ENCODE data around the gene CCM2. TPM values are rescaled to one million over a fixed set of nuclear protein-coding genes. Genes with fewer than 3 reads are reported as not detected.
"Not testable (repeated sequence)": the region's sequence is repeated elsewhere in the genome, so short reads cannot be mapped to it uniquely, and the experiment has no call there.

CCM2 gene
- total RNA-seq, 2 experiments from 2014 or later, result 70.1 to 80.1 TPM

DNA sequence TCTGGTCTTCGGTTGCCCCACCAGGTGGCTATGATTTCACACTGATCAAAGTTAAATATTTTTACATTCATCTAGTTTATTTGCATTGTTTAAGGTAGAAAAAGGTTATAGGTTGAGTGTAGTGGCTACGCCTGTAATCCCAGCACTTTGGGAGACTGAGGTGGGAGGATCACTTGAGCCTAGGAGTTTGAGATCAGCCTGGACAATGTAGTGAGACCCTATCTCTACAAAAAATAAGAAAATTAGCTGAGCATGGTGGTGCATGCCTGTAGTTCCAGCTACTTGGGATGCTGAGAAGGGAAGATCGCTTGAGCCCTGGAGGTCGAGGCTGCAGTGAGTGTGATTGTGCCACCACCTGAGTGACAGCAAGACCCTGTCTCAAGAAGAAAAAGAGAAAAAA is 3.8 kb downstream of the CCM2 start:
- CTCF ChIA-PET, result interaction anchor here (1.0 to 1.2 kb wide), 3 partner anchors 16 to 108 kb away, joined by 3 read pairs; partner anchors contain the start of gene TBRG4
- H3K9me3 Mint-ChIP-seq (ENCODE audit: low read depth), result no peaks in the 10 kb centered on the region
- no peak overlapping the region for H3K4me3 Mint-ChIP-seq
- peaks cover 40% of the 10 kb centered on the region for H3K36me3 Mint-ChIP-seq (ENCODE audit: low read depth)
- no peak for ATAC-seq
- POLR2A ChIA-PET, result interaction anchor here (0.6 to 0.7 kb wide), 2 partner anchors 26 to 253 kb away, joined by 3 to 4 read pairs; no protein-coding TSS in a partner anchor
- no peak for DNase-seq
- no peak overlapping the region for H3K27ac Mint-ChIP-seq
- intact Hi-C loops (cut with DNase I, micrococcal nuclease), result no loop called here
- no peaks in the 10 kb centered on the region for H3K27me3 Mint-ChIP-seq
- peaks cover 61% of the 10 kb centered on the region for H3K4me1 Mint-ChIP-seq

- H3K4me3 Mint-ChIP-seq, result no peak overlapping the region
These were observed 7.1 kb downstream of the CCM2 start for GRCh38 chr7:45007106-45007505.

GRCh38 chr7:45007571-45008328 is 7.7 kb downstream of the CCM2 start:
- peaks cover 60% of the 10 kb centered on the region for H3K4me1 Mint-ChIP-seq
- POLR2A ChIA-PET, result no interaction called here
- DNase-seq, result no peak

More at GRCh38 chr7:45007106-45007505, 7.1 kb downstream of the CCM2 start:
- H3K27me3 Mint-ChIP-seq, result no peaks in the 10 kb centered on the region
- peaks cover 43% of the 10 kb centered on the region for H3K36me3 Mint-ChIP-seq (ENCODE audit: low read depth)
- H3K27ac Mint-ChIP-seq, result peak overlapping the region; percentile 1
- peaks cover 60% of the 10 kb centered on the region for H3K4me1 Mint-ChIP-seq
- CTCF ChIA-PET, result interaction anchor here (0.7 to 1.0 kb wide), 2 partner anchors 150 to 191 kb away, joined by 3 read pairs; no protein-coding TSS in a partner anchor
- H3K9me3 Mint-ChIP-seq (ENCODE audit: low read depth), result no peaks in the 10 kb centered on the region
- POLR2A ChIA-PET, result no interaction called here
- DNase-seq (no peak), ATAC-seq (no peak)
- intact Hi-C loops (cut with DNase I, micrococcal nuclease), result no loop called here

GRCh38 chr7:45013465-45013967 is 13.5 kb downstream of the CCM2 start:
- H3K4me3 Mint-ChIP-seq, result no peak overlapping the region
- intact Hi-C loops (cut with DNase I, micrococcal nuclease), result no loop called here
- H3K9me3 Mint-ChIP-seq (ENCODE audit: low read depth), result no peaks in the 10 kb centered on the region
- H3K36me3 Mint-ChIP-seq (ENCODE audit: low read depth), result peaks cover 50% of the 10 kb centered on the region
- no peaks in the 10 kb centered on the region for H3K27me3 Mint-ChIP-seq
- DNase-seq (no peak), ATAC-seq (peak; percentile 26)
- CTCF ChIA-PET, result interaction anchor here (0.8 to 1.8 kb wide), 2 partner anchors 12 kb away, joined by 3 to 4 read pairs; no protein-coding TSS in a partner anchor
- POLR2A ChIA-PET, result interaction anchor here (1.0 kb wide), 1 partner anchor 11 kb away, joined by 3 read pairs; no protein-coding TSS in a partner anchor
- peaks cover 36% of the 10 kb centered on the region for H3K4me1 Mint-ChIP-seq
- peak overlapping the region; percentile 44 for H3K27ac Mint-ChIP-seq

More at GRCh38 chr7:45007571-45008328, 7.7 kb downstream of the CCM2 start:
- no peak overlapping the region for H3K4me3 Mint-ChIP-seq
- CTCF ChIA-PET, result interaction anchor here (0.7 to 1.0 kb wide), 4 partner anchors 13 to 191 kb away, joined by 3 to 5 read pairs (median 3); no protein-coding TSS in a partner anchor
- ATAC-seq, result peak; percentile 36
- H3K27me3 Mint-ChIP-seq, result no peaks in the 10 kb centered on the region
- peaks cover 44% of the 10 kb centered on the region for H3K36me3 Mint-ChIP-seq (ENCODE audit: low read depth)
- H3K27ac Mint-ChIP-seq, result peak overlapping the region; percentile 48
- intact Hi-C loops (cut with DNase I, micrococcal nuclease), result no loop called here
- H3K9me3 Mint-ChIP-seq (ENCODE audit: low read depth), result no peaks in the 10 kb centered on the region

DNA sequence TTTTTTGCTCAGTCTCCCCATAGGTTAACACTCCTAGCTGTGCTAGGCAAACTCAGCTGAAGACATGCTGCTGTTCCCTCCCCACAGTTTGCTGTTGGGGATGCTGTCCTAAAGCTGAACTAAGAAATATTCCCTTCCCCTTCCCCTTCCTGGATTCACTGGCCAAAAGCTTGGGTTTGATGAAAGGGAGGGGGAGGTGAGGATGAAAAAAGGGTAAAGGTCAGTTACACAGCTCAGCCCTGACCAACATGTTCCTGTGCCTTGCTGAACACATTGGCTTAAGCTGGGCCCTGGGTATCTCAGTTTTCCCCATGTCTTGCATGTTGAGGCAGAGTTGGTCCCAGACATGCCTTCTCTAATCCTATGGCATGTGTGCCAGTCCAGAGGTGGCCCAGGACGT is 15.3 kb downstream of the CCM2 start:
- Mint-ChIP-seq H3K9me3 (ENCODE audit: low read depth) (no peaks in the 10 kb centered on the region), H3K4me1 (peaks cover 30% of the 10 kb centered on the region), H3K27me3 (no peaks in the 10 kb centered on the region), H3K36me3 (ENCODE audit: low read depth) (peaks cover 47% of the 10 kb centered on the region), H3K4me3 (no peak overlapping the region), H3K27ac (no peak overlapping the region)
- CTCF ChIA-PET, result interaction anchor here (0.7 to 1.3 kb wide), 5 partner anchors 12 to 42 kb away, joined by 3 to 5 read pairs (median 3); no protein-coding TSS in a partner anchor
- ATAC-seq, result no peak
- intact Hi-C loops (cut with DNase I, micrococcal nuclease), result no loop called here
- POLR2A ChIA-PET, result interaction anchor here (1.3 kb wide), 1 partner anchor 13 kb away, joined by 3 read pairs; no protein-coding TSS in a partner anchor
- no peak for DNase-seq

DNA sequence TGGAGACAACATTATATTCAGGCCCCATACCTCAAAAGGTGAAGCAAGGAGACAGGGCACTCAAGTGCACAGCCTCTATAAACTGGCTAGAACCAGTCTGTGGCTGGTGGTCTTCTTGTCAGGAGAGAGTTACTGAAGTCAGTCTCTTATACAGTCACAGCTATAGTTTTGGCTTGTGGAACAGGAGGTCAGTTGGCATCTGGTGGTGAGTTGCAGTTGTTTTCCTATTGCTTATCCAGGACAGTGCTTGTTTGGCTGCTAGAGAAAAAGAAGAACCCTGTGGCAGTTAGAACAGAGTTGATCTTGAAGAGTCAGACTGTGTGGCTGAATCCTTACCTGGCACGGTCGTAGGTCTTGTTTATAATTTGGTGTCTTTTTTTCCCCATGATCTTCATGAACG is 17.3 kb downstream of the CCM2 start:
- ChIA-PET POLR2A (no interaction called here), CTCF (no interaction called here)
- H3K4me3 Mint-ChIP-seq, result no peak overlapping the region
- H3K4me1 Mint-ChIP-seq, result peaks cover 41% of the 10 kb centered on the region
- H3K9me3 Mint-ChIP-seq (ENCODE audit: low read depth), result no peaks in the 10 kb centered on the region
- ATAC-seq, result no peak
- H3K27me3 Mint-ChIP-seq, result no peaks in the 10 kb centered on the region
- H3K27ac Mint-ChIP-seq, result no peak overlapping the region
- intact Hi-C loops (cut with DNase I, micrococcal nuclease), result no loop called here
- DNase-seq, result no peak
- H3K36me3 Mint-ChIP-seq (ENCODE audit: low read depth), result peaks cover 45% of the 10 kb centered on the region

DNA sequence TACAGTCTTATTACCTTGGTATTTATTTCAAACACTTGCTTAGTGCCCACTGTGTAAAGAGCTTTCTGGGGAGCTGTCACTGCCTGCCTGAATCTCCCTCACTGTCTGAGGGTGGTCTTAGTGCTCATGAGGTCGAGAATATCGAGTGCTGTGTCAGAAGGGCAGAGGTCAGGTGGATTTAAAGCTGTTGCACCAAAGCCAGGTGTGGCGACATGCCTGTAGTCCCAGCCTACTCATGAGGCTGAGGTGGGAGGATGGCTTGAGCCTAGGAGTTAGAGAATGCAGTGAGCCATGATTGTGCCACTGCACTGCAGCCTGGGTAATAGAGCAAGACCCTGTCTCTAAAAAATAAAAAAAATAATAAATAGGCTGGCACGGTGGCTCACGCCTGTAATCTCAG is 20.9 kb downstream of the CCM2 start:
- Mint-ChIP-seq H3K4me3 (no peak overlapping the region), H3K27ac (peak overlapping the region; percentile 9), H3K9me3 (ENCODE audit: low read depth) (peaks cover 3% of the 10 kb centered on the region), H3K36me3 (ENCODE audit: low read depth) (peaks cover 50% of the 10 kb centered on the region), H3K27me3 (no peaks in the 10 kb centered on the region), H3K4me1 (peaks cover 50% of the 10 kb centered on the region)
- intact Hi-C loops (cut with DNase I, micrococcal nuclease), result no loop called here
- DNase-seq, result no peak
- POLR2A ChIA-PET, result interaction anchor here (0.7 kb wide), 1 partner anchor 10 kb away, joined by 4 read pairs; no protein-coding TSS in a partner anchor
- CTCF ChIA-PET, result interaction anchor here (0.5 to 1.6 kb wide), 3 partner anchors 10 to 13 kb away, joined by 3 to 5 read pairs (median 3); no protein-coding TSS in a partner anchor
- ATAC-seq, result no peak

DNA sequence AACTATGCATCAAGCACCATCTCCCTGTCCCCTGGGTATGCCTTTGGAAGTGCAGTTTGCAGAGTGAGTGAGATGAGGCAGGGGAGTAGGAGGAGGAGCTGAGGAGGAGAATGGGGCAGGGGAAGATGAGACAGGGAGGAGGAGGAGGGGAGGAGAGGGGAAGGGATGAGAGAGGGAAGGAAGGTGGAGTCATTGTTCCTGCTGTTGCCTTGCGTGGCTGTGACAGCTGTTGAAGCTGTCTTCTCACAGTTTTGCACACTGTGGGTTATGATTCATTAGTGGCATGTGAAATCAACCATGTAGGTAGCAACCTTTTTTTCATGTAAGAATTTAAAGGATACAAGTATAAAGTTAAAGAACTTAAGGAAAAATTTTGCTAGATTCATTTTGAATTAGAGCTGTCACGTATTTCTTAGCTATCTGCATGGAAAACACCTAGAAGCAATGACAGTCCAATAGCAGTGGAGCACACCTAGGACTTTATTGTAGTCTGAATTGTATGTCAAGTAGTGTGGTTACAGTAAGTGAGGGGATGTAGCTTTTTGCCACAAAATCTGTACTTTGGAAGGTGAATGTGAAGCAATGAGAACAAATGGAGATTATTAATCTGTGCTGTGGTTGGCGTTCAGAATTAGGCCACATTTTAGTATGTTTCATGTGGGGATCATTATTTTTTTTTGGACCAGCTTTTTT is 21.7 kb downstream of the CCM2 start:
- no peaks in the 10 kb centered on the region for H3K27me3 Mint-ChIP-seq
- H3K36me3 Mint-ChIP-seq (ENCODE audit: low read depth), result peaks cover 50% of the 10 kb centered on the region
- H3K27ac Mint-ChIP-seq, result peak overlapping the region; percentile 70
- DNase-seq (peak; percentile 47), ATAC-seq (peak; percentile 82)
- H3K4me3 Mint-ChIP-seq, result no peak overlapping the region
- intact Hi-C loops (cut with DNase I, micrococcal nuclease), result no loop called here
- ChIA-PET CTCF (interaction anchor here (0.5 to 1.6 kb wide), 6 partner anchors 10 to 114 kb away, joined by 3 to 5 read pairs (median 3); no protein-coding TSS in a partner anchor), POLR2A (interaction anchor here (0.7 to 1.3 kb wide), 2 partner anchors 9 to 21 kb away, joined by 3 to 4 read pairs; no protein-coding TSS in a partner anchor)
- H3K4me1 Mint-ChIP-seq, result peaks cover 57% of the 10 kb centered on the region
- peaks cover 3% of the 10 kb centered on the region for H3K9me3 Mint-ChIP-seq (ENCODE audit: low read depth)

DNA sequence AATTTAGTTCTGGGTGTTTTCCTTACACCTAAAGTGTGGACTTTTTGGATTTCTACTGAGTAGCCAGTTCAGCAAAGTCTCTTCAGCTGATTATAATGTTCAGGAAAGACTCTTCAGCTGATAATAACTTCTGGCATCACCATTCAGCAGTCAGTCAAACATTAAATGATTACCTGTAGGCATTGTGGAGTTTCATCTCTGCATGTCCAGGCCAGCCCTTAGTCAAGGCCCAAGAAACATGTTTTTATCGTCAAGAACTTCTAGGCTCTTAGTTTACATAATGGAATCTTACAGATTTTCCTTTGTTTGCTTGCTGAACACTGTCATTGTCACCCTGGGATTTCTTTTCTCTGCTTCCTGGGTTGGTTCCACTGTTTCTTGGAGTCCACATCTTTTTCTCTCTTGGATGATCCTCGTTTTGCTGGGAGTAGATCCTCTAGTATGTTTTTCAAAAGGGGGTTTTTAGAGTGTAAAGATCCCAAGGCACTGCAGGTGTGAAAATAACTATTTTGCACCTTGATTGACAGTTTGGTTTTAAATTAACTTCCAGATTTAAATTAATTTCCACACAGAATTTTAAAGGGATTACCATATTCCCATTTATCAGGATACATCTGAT is 24.2 kb downstream of the CCM2 start:
- Mint-ChIP-seq H3K4me3 (no peak overlapping the region), H3K9me3 (ENCODE audit: low read depth) (peaks cover 3% of the 10 kb centered on the region), H3K4me1 (peaks cover 79% of the 10 kb centered on the region), H3K36me3 (ENCODE audit: low read depth) (peaks cover 61% of the 10 kb centered on the region), H3K27me3 (no peaks in the 10 kb centered on the region), H3K27ac (peak overlapping the region; percentile 47)
- ChIA-PET CTCF (no interaction called here), POLR2A (no interaction called here)
- intact Hi-C loops (cut with DNase I, micrococcal nuclease), result no loop called here
- DNase-seq (no peak), ATAC-seq (no peak)

DNA sequence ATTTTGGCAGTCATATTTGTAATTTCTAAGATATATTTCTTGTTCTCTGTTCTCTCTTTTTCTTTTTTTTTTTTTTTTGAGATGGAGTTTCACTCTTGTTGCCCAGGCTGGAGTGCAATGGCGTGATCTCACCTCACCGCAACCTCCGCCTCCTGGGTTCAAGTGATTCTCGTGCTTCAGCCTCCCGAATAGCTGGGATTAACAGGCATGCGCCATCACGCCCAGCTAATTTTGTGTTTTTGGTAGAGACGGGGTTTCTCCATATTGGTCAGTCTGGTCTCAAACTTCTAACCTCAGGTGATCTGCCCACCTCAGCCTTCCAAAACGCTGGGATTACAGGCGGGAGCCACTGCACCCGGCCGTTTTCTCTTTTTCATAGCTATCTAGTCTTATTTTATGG is 25.5 kb downstream of the CCM2 start:
- H3K9me3 Mint-ChIP-seq (ENCODE audit: low read depth); DNase-seq; intact Hi-C loops (cut with DNase I, micrococcal nuclease); H3K27me3 Mint-ChIP-seq; H3K4me3 Mint-ChIP-seq; ATAC-seq: not testable (repeated sequence)
- H3K4me1 Mint-ChIP-seq, result peaks cover 85% of the 10 kb centered on the region
- H3K27ac Mint-ChIP-seq, result peak overlapping the region; percentile 48
- peaks cover 62% of the 10 kb centered on the region for H3K36me3 Mint-ChIP-seq (ENCODE audit: low read depth)
- CTCF ChIA-PET, result interaction anchor here (0.7 to 1.5 kb wide), 4 partner anchors 12 to 111 kb away, joined by 3 to 5 read pairs (median 3); no protein-coding TSS in a partner anchor
- POLR2A ChIA-PET, result interaction anchor here (0.7 kb wide), 1 partner anchor 45 kb away, joined by 3 read pairs; no protein-coding TSS in a partner anchor

Measured in activated CD4-positive, alpha-beta T cell treated with anti-CD3 and anti-CD28 coated beads for 36 hours (primary cell).